ENCODE data around the gene VIM.
"Not testable (repeated sequence)": the region's sequence is repeated elsewhere in the genome, so short reads cannot be mapped to it uniquely, and the experiment has no call there.

VIM gene

GRCh38 chr10:17257466-17258321 is 29.7 kb downstream of the VIM start:
- DNase-seq = peak; percentile 62 to 93

- no peak for DNase-seq
Observed at GRCh38 chr10:17262502-17262901, 34.5 kb downstream of the VIM start.

GRCh38 chr10:17263580-17263979 is 35.5 kb downstream of the VIM start:
- no peak for DNase-seq

GRCh38 chr10:17265468-17265867 is 37.4 kb downstream of the VIM start:
- no peak for DNase-seq

GRCh38 chr10:17266549-17266948 is 38.5 kb downstream of the VIM start:
- not testable (repeated sequence) for DNase-seq

GRCh38 chr10:17272648-17273047 is 44.6 kb downstream of the VIM start:
- no peak for DNase-seq

- DNase-seq = no peak
Observed at GRCh38 chr10:17273403-17273802, 45.4 kb downstream of the VIM start.

GRCh38 chr10:17276756-17277424 is 48.8 kb downstream of the VIM start:
- DNase-seq = no peak

- no peak for DNase-seq
Observed at GRCh38 chr10:17278607-17279240, 50.7 kb downstream of the VIM start.

GRCh38 chr10:17282311-17282710 is 54.3 kb downstream of the VIM start:
- DNase-seq = no peak

- no peak for DNase-seq
Observed at GRCh38 chr10:17286562-17287550, 58.8 kb downstream of the VIM start.

Data from inflammatory macrophage treated with lipopolysaccharide for 1 hour (primary cell).